IPS DF 6.9 (cell line): ENCODE results near the gene PRKAR2A.

Source experiments
- DNase-seq: peaks from one replicate; pipeline ENCODE4 v3.0.0-alpha.2; 2013; ENCODE audit warnings: low read depth, low spot score
- H3K27ac ChIP-seq: one replicate; pipeline ENCODE4 v1.5.1; 2013; ENCODE audit warnings: low read length, control low read depth
- H3K27me3 ChIP-seq: 2 replicates; pipeline ENCODE4 v1.6.1; 2013; ENCODE audit warnings: mild to moderate bottlenecking, low read length; ENCODE audit not compliant: control insufficient read depth, insufficient read depth
- H3K36me3 ChIP-seq: 2 replicates; pipeline ENCODE4 v1.6.1; 2013; ENCODE audit warnings: low read length; ENCODE audit not compliant: control insufficient read depth, insufficient read depth
- H3K4me1 ChIP-seq: 2 replicates; pipeline ENCODE4 v1.6.1; 2013; ENCODE audit warnings: low read length; ENCODE audit not compliant: control insufficient read depth, insufficient read depth
- H3K4me3 ChIP-seq: 2 replicates; pipeline ENCODE4 v1.5.1; 2013; ENCODE audit warnings: mild to moderate bottlenecking, low read length
- H3K9me3 ChIP-seq: 2 replicates; pipeline ENCODE4 v1.6.1; 2013; ENCODE audit warnings: low read length, inconsistent platforms; ENCODE audit not compliant: control insufficient read depth, insufficient read depth
- WGBS: extraction: QIAGEN DNeasy Blood & Tissue Kit; methylation state at CpG from one replicate; pipeline ENCODE4 v1.1.7; 2013; ENCODE audit warnings: mixed read lengths, missing lambda C conversion rate; ENCODE audit not compliant: insufficient read length, insufficient coverage; 5-methylcytosine and 5-hydroxymethylcytosine counted together

PRKAR2A gene

DNA sequence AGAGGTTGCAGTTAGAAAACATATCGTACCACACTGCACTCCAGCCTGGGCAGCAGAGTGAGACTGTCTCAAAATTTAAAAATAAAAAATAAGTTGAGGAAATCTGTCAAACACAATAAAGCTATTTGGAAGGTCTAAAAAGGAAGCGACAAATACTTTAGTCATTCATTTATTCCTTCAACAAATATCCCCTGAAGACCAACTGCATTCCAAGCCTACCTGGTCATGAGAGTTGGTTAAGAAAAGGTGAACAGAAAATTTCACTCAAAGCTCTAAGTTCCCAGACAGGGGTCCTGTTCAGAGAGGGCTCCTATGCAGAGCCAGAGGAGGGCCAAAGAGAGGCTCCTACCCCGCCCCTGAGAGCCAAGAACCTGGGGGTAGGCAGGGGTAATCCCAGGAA is 15.4 kb upstream of the PRKAR2A start:
- Histone ChIP-seq H3K27me3 (no peaks in the 10 kb centered on the region), H3K9me3 (no peaks in the 10 kb centered on the region), H3K4me1 (no peaks in the 10 kb centered on the region), H3K27ac (no peak overlapping the region), H3K4me3 (no peak overlapping the region), H3K36me3 (no peaks in the 10 kb centered on the region)
- no peak for DNase-seq
- WGBS, result no CpG with 5 or more reads among the region's 3 CpGs

GRCh38 chr3:48859206-48859605 is 11.5 kb upstream of the PRKAR2A start:
- Histone ChIP-seq H3K4me3 (no peak overlapping the region), H3K4me1 (no peaks in the 10 kb centered on the region), H3K27ac (no peak overlapping the region), H3K9me3 (no peaks in the 10 kb centered on the region), H3K36me3 (no peaks in the 10 kb centered on the region), H3K27me3 (no peaks in the 10 kb centered on the region)
- DNase-seq, result no peak
- no CpG with 5 or more reads among the region's 2 CpGs for WGBS

DNA sequence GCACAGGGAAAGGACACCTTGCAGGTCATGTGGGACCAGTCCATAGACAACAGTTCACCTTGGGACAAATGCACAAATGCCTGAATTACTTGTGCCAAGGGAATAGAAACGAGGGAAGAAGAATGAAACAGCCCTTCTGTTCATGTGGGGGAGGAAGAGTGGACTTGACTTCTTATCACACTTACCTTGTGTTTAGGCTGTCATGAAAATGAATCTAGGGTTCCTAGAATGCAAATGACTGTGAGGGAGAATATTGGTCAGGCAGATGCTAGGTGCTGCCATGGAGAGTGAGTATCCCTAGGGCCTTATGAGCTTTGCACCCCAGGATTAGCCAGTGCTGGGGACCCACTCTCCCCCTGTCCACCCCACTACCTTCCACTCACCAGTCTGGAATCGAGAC is 11.0 kb upstream of the PRKAR2A start:
- Histone ChIP-seq H3K9me3 (no peaks in the 10 kb centered on the region), H3K27ac (no peak overlapping the region)
- no CpG with 5 or more reads among the region's 2 CpGs for WGBS

DNA sequence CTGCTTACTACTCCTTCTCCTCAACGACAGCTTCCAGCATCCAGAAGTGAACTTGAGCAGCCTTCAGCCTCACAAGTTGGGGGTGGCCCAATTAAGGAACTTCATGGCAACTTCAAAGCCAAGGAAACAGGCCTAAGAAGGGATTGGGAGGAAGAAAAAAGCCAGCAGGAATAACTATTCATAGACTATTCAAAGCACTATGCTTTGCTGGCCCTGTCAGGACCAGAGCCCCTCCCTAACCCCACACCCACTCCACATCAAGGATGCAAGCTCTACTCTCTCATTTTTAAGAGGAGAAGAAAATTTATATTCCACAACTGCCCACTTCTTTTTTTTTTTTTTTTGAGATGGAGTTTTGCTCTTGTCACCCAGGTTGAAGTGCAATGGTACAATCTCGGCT is 10.0 kb upstream of the PRKAR2A start:
- no peaks in the 10 kb centered on the region for H3K9me3 ChIP-seq
- no peaks in the 10 kb centered on the region for H3K27me3 ChIP-seq
- no peak overlapping the region for H3K4me3 ChIP-seq
- no peaks in the 10 kb centered on the region for H3K4me1 ChIP-seq
- no peaks in the 10 kb centered on the region for H3K36me3 ChIP-seq
- H3K27ac ChIP-seq, result no peak overlapping the region
- DNase-seq, result no peak
- WGBS, result no CpG with 5 or more reads among the region's 2 CpGs

More for the DNA sequence above, 11.0 kb upstream of the PRKAR2A start:
- H3K36me3 ChIP-seq, result no peaks in the 10 kb centered on the region
- no peak for DNase-seq
- no peaks in the 10 kb centered on the region for H3K4me1 ChIP-seq
- no peak overlapping the region for H3K4me3 ChIP-seq
- no peaks in the 10 kb centered on the region for H3K27me3 ChIP-seq

DNA sequence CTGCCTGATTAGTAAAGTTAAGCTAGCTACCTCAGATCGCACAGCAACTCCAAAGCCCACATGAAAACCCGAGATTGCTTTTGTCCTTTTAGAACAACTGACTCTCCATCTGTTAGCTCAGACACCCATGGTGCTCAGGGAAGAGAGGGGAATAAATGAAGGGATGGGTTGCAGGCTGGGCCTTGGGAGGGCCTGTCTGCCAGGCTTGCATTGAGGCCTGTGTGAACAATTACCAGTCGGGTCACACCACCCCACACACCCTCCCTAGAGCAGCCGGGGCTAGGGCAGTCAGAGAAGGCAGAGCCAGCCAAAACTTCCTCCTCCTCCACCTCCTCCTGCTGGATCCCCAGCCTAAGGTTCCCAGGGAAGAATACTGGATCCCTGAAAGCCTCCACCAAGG is 8.8 kb upstream of the PRKAR2A start:
- Histone ChIP-seq H3K27me3 (no peaks in the 10 kb centered on the region), H3K4me3 (no peak overlapping the region), H3K4me1 (no peaks in the 10 kb centered on the region), H3K9me3 (no peaks in the 10 kb centered on the region), H3K36me3 (no peaks in the 10 kb centered on the region), H3K27ac (no peak overlapping the region)
- WGBS, result no CpG with 5 or more reads among the region's 4 CpGs
- no peak for DNase-seq

DNA sequence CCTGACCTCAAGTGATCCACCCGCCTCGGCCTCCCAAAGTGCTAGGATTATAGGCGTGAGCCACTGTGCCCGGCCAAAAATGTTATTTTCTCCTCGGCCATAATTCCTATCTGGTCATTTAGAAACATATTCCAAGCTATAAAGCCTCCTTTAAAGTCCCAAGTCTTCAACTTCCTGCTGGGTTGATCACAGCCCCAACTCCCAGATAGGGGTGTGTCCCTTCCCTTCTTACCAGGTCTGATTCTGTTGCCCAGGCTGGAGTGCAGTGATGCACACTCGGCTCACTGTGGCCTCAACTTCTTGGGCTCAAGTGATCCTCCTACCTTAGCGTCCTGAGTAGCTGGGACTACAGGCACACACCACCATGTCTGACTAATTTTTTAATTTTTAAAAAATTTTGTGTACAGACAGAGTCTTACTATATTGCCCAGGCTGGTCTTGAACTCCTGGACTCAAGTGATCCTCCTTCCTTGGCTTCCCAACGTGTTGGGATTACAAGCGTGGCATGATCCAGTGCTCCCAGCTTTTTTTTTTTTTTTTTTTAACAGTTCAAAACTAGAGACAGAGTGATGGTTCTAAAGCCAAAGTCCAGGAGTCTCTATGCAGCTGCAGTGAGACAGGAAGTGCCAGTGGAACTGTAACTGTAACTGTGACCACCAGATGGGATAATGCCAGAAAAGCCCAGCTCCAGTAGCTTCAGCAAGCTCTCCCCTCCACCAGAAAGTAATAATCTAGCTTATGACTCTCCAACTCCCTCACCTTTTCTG is 8.2 kb upstream of the PRKAR2A start:
- Histone ChIP-seq H3K27ac (no peak overlapping the region), H3K4me1 (no peaks in the 10 kb centered on the region), H3K27me3 (no peaks in the 10 kb centered on the region), H3K9me3 (no peaks in the 10 kb centered on the region), H3K4me3 (no peak overlapping the region), H3K36me3 (no peaks in the 10 kb centered on the region)
- no peak for DNase-seq
- no CpG with 5 or more reads among the region's 9 CpGs for WGBS

DNA sequence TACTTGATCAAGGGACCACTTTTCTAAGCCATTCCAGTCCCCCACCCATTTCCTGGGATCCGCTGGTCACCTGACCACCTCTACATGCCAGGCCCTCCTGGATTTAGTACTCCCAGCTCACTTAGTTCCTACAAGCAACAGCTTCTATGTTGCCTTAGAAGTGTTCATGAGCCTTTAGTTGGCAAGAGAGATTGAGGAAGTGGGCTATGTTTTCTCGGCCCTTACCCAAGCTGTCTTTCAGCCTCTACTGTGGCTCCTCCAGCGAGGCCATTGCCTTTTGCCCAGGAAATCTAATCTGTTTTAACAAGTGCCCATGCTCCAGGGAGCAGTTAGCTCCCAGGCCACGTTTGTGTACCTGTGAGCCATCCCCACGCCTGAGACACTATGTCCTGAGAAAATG is 4.5 kb upstream of the PRKAR2A start:
- Histone ChIP-seq H3K27me3 (no peaks in the 10 kb centered on the region), H3K27ac (no peak overlapping the region), H3K36me3 (no peaks in the 10 kb centered on the region), H3K9me3 (no peaks in the 10 kb centered on the region), H3K4me3 (no peak overlapping the region), H3K4me1 (no peaks in the 10 kb centered on the region)
- WGBS, result no CpG with 5 or more reads among the region's 5 CpGs
- DNase-seq, result no peak

- Histone ChIP-seq H3K27ac (no peak overlapping the region), H3K36me3 (no peaks in the 10 kb centered on the region), H3K27me3 (no peaks in the 10 kb centered on the region), H3K9me3 (no peaks in the 10 kb centered on the region), H3K4me3 (no peak overlapping the region), H3K4me1 (no peaks in the 10 kb centered on the region)
- DNase-seq, result no peak
- WGBS, result no CpG with 5 or more reads among the region's 3 CpGs
Observed at GRCh38 chr3:48851407-48851806, 3.7 kb upstream of the PRKAR2A start.

GRCh38 chr3:48848816-48849515 is 1.3 kb upstream of the PRKAR2A start:
- Histone ChIP-seq H3K27me3 (no peaks in the 10 kb centered on the region), H3K27ac (no peak overlapping the region), H3K9me3 (no peaks in the 10 kb centered on the region), H3K4me1 (no peaks in the 10 kb centered on the region), H3K4me3 (no peak overlapping the region), H3K36me3 (no peaks in the 10 kb centered on the region)
- no peak for DNase-seq
- WGBS, result no CpG with 5 or more reads among the region's 8 CpGs

GRCh38 chr3:48847053-48847503 is 596 bp downstream of the PRKAR2A start:
- Histone ChIP-seq H3K27me3 (no peaks in the 10 kb centered on the region), H3K4me1 (no peaks in the 10 kb centered on the region), H3K36me3 (no peaks in the 10 kb centered on the region), H3K9me3 (no peaks in the 10 kb centered on the region), H3K27ac (no peak overlapping the region), H3K4me3 (peak overlapping the region; percentile 56; the same call in 1 of the 2 replicates)
- DNase-seq, result peak; percentile 25
- no CpG with 5 or more reads among the region's 42 CpGs for WGBS
